Erythroblast (primary cell): ENCODE results near the gene GARNL3.

Source experiments
- GATA1 ChIP-seq: IDR thresholded peaks from 2 replicates; pipeline ENCODE4 v1.6.1; 2011; ENCODE audit warnings: low read depth, mild to moderate bottlenecking, control low read depth, low read length, moderate library complexity
- POLR2A ChIP-seq: IDR thresholded peaks from 2 replicates; pipeline ENCODE4 v1.6.1; 2011; ENCODE audit warnings: mild to moderate bottlenecking, low read length

- TF ChIP-seq POLR2A: no peak
- no peak for TF ChIP-seq GATA1
These were observed 41.3 kb upstream of the GARNL3 start for GRCh38 chr9:127223266-127223665.
